GM12878 (cell line): ENCODE measurements around the gene ZNF800. TPM values are rescaled to one million over a fixed set of nuclear protein-coding genes. Genes with fewer than 3 reads are reported as not detected.

Experiments used
- ATAC-seq: fragments of 200-7000 bp; cut with Tn5 transposase; 3 replicates; pipeline ENCODE4 v1.9.1; 2020; ENCODE audit warnings: mild to moderate bottlenecking, moderate library complexity
- BruUV-seq: library from RNA; stranded (reverse); fragments of 400-500 nt; replicated peaks from 2 replicates; lab custom pipeline; 2021; lab: Mats Ljungman, UMichigan
- CTCF ChIA-PET: fragments of 300-600 bp; sonication (Branson Sonifier 250); formaldehyde crosslinking; extraction: SDS; loops from one replicate; lab custom pipeline; 2021; ENCODE audit warnings: inconsistent platforms; lab: Yijun Ruan, JAX
- POLR2A ChIA-PET: fragments of 350-600 bp; formaldehyde crosslinking; extraction: SDS; loops from one replicate; lab custom pipeline; 2021; ENCODE audit warnings: inconsistent platforms; lab: Charles Lee
- RAD21 ChIA-PET: fragments of 300-600 bp; sonication (Branson Sonifier 250); formaldehyde crosslinking; loops from one replicate; lab custom pipeline; 2023; ENCODE audit warnings: antibody characterized with exemption; ENCODE audit not compliant: unreplicated experiment; lab: Charles Lee
- SMC1A ChIA-PET: fragments of 300-600 bp; sonication (Branson Sonifier 250); formaldehyde crosslinking; loops from one replicate; lab custom pipeline; 2023; ENCODE audit not compliant: unreplicated experiment, uncharacterized antibody; lab: Charles Lee
- DNase-seq: peaks from one replicate; pipeline ENCODE4 v3.0.0-alpha.2; 2011; ENCODE audit warnings: low read depth, low spot score
- FAIRE-seq: peaks from 3 replicates; lab custom pipeline; 2011; peaks lifted over from hg19 to GRCh38; lab: Jason Lieb, UNC
- H2AFZ ChIP-seq: 2 replicates; pipeline ENCODE4 v1.6.0; 2011; ENCODE audit warnings: low read depth, low read length, control low read depth; ENCODE audit not compliant: control insufficient read depth
- H3K27ac ChIP-seq: 2 replicates; pipeline ENCODE4 v1.5.1; 2011; ENCODE audit warnings: control low read depth; ENCODE audit not compliant: control insufficient read depth, insufficient read depth
- H3K27me3 ChIP-seq, 2 experiments: replicated peaks in 1 of 2; 2 replicates each; pipeline versions ENCODE4 v1.6.0 to v1.6.1; 2011; ENCODE audit warnings: low read length in 1 of 2; ENCODE audit not compliant: control insufficient read depth in 2 of 2, insufficient read depth in 2 of 2
- H3K36me3 ChIP-seq, 2 experiments: 2 replicates each; pipeline ENCODE4 v1.5.1; 2011; ENCODE audit warnings: low read length in 1 of 2; ENCODE audit not compliant: control insufficient read depth in 2 of 2, insufficient read depth in 2 of 2
- H3K4me1 ChIP-seq: 2 replicates; pipeline ENCODE4 v1.6.1; 2011; ENCODE audit warnings: mild to moderate bottlenecking, low read length, moderate library complexity, mixed read lengths; ENCODE audit not compliant: control insufficient read depth, insufficient read depth
- H3K4me2 ChIP-seq: 2 replicates; pipeline ENCODE4 v1.6.0; 2011; ENCODE audit warnings: control low read depth; ENCODE audit not compliant: control insufficient read depth, insufficient read depth
- H3K4me3 ChIP-seq: fragments of 200-600 bp; sonication (generic); 2 replicates; pipeline ENCODE4 v1.5.1; 2016
- H3K79me2 ChIP-seq: 2 replicates; pipeline ENCODE4 v1.6.0; 2011; ENCODE audit warnings: low read length; ENCODE audit not compliant: control insufficient read depth, insufficient read depth
- H3K9ac ChIP-seq: 2 replicates; pipeline ENCODE4 v1.8.0; 2011; ENCODE audit warnings: low read length, control low read depth, mixed read lengths; ENCODE audit not compliant: control insufficient read depth, insufficient read depth
- H3K9me3 ChIP-seq: replicated peaks from 3 replicates; pipeline ENCODE4 v1.5.1; 2011; ENCODE audit warnings: mild to moderate bottlenecking, low read length; ENCODE audit not compliant: control insufficient read depth, insufficient read depth
- H4K20me1 ChIP-seq: 2 replicates; pipeline ENCODE4 v1.6.0; 2011; ENCODE audit not compliant: control insufficient read depth, insufficient read depth
- ATF7 ChIP-seq: fragments of 450-650 bp; IDR thresholded peaks from 2 replicates; pipeline ENCODE4 v1.6.1; 2016; ENCODE audit warnings: low read depth, mild to moderate bottlenecking
- CBFB ChIP-seq: IDR thresholded peaks from 2 replicates; pipeline ENCODE4 v1.6.1; 2016; ENCODE audit warnings: antibody characterized with exemption, low read depth
- HDAC6 ChIP-seq: fragments of 200-600 bp; sonication (generic); IDR thresholded peaks from one replicate; pipeline ENCODE4 v1.8.0; 2017; ENCODE audit warnings: antibody characterized with exemption; ENCODE audit not compliant: unreplicated experiment
- JUNB ChIP-seq: IDR thresholded peaks from 2 replicates; pipeline ENCODE4 v1.6.1; 2016; ENCODE audit warnings: antibody characterized with exemption, mild to moderate bottlenecking
- MYB ChIP-seq: fragments of 150-350 bp; IDR thresholded peaks from 2 replicates; pipeline ENCODE4 v1.6.1; 2014; ENCODE audit warnings: mild to moderate bottlenecking, low read depth, low read length, borderline replicate concordance
- POLR2A ChIP-seq: IDR thresholded peaks from 2 replicates; pipeline ENCODE4 v1.6.1; 2011; ENCODE audit warnings: low read depth, mild to moderate bottlenecking, low read length
- SIX5 ChIP-seq: IDR thresholded peaks from 2 replicates; pipeline ENCODE4 v1.6.1; 2011; ENCODE audit warnings: mild to moderate bottlenecking, low read depth, low read length, moderate library complexity; ENCODE audit not compliant: severe bottlenecking
- SREBF1 ChIP-seq: IDR thresholded peaks from 2 replicates; pipeline ENCODE4 v1.6.1; 2012; ENCODE audit warnings: mild to moderate bottlenecking, low read length
- STAT3 ChIP-seq: IDR thresholded peaks from 2 replicates; pipeline ENCODE4 v1.6.1; 2011; ENCODE audit warnings: low read depth, low read length, improper control_type of control experiment
- USF2 ChIP-seq: IDR thresholded peaks from 2 replicates; pipeline ENCODE4 v1.6.1; 2011; ENCODE audit warnings: low read depth, low read length, improper control_type of control experiment, borderline replicate concordance
- ZNF207 ChIP-seq: fragments of 450-650 bp; IDR thresholded peaks from 2 replicates; pipeline ENCODE4 v1.6.1; 2014; ENCODE audit warnings: antibody characterized with exemption, mild to moderate bottlenecking, borderline replicate concordance
- WGBS: methylation state at CpG from one replicate; pipeline ENCODE4 v1.1.6; 2016; ENCODE audit warnings: low lambda C conversion rate; ENCODE audit not compliant: insufficient replicate concordance, insufficient coverage; ENCODE audit errors: missing lambda C conversion rate; 5-methylcytosine and 5-hydroxymethylcytosine counted together
- in situ Hi-C: fragments of 300-500 bp; cut with MboI; formaldehyde crosslinking; loops from 9 replicates; pipeline ENCODE4 v1.14.3; 2018; ENCODE audit warnings: mixed read lengths
- intact Hi-C: fragments of 100-400 bp; cut with micrococcal nuclease; formaldehyde crosslinking; loops from one replicate; pipeline ENCODE4 v1.14.2; 2022; ENCODE audit not compliant: unreplicated experiment
- polyA plus RNA-seq, 11 experiments: library from polyadenylated mRNA; depleted of rRNA in 4 of 11; unstranded in 6 of 11; stranded (reverse) in 5 of 11; fragments of >200 nt; fragmentation: Nextera tagmentation in 4 of 11; fragmentation: Illumina TruSeq in 1 of 11; extraction: Ambion mirVana in 4 of 11; extraction: Trizol in 1 of 11; gene quantifications; 1 replicate in 1 of 11; 2 replicates in 10 of 11; pipeline versions ENCODE4 v1.2.1 to v1.2.3, GENCODE V29; 2011 to 2016; ENCODE audit warnings: inconsistent platforms in 2 of 11, missing spikeins in 2 of 11, low read depth in 1 of 11
- total RNA-seq, 4 experiments: library from RNA; depleted of rRNA in 3 of 4; stranded (reverse); fragments of >200 nt in 3 of 4; fragmentation: Illumina TruSeq in 1 of 4; extraction: Trizol in 1 of 4; gene quantifications; 2 replicates each; pipeline versions ENCODE4 v1.2.1 to v1.2.3, GENCODE V29; 2013 to 2021

The ZNF800 gene
- total and polyA plus RNA-seq, 10 of the 15 experiments (the other 5 are each of a cell fraction or from before 2014, with no cell fraction given), result 6.8 to 33.9 (median 23.8) TPM

DNA sequence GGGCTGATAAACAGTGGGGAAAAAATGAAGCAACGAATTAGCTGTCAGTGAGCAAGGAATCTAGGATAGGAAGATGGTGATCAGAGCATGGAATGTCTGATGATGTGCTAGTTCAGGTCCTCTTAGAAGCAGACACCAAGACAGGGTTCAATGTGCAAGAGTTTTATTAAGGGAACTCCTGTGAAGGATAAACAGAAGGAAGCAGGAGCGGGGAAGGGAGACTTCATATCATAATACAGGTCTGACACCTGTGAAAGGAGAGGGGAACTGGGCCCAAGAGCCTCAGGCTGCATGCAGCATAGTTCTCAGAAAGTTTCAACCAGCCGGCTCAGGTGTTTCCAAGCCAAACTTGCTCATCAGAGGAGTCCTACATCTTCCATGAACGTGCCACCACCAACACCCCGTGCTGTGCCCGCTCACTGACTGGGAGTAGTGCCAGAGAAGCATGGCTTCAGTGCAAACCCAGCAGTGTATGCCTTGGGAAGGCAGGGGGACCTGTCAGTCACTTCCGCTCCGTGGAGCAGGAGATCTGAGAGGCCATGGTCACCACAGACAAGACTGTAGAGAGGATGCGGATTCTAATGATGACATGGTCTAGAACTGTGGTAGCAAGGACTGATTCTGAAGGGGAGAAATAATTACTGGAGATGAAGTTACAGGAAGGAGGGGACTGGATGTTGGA, 45.8 kb downstream of the ZNF800 start:
- no peaks in the 10 kb centered on the region for H3K36me3 ChIP-seq
- no peaks in the 10 kb centered on the region for H3K4me1 ChIP-seq
- H3K79me2 ChIP-seq, result no peaks in the 10 kb centered on the region
- H3K9ac ChIP-seq, result no peak overlapping the region
- DNase-seq (no peak), ATAC-seq (no peak), FAIRE-seq (no peak)
- TF ChIP-seq STAT3 (no peak), HDAC6 (no peak), CBFB (no peak), ATF7 (no peak), USF2 (no peak), ZNF207 (no peak), SREBF1 (no peak), MYB (no peak), JUNB (no peak), SIX5 (no peak), POLR2A (no peak)
- no peaks in the 10 kb centered on the region for H4K20me1 ChIP-seq
- H3K4me2 ChIP-seq, result no peak overlapping the region
- ChIA-PET SMC1A (interaction anchor here (2.8 kb wide), 1 partner anchor 101 kb away, joined by 17 read pairs; no protein-coding TSS in a partner anchor), RAD21 (interaction anchor here (1.4 to 2.1 kb wide), 3 partner anchors 97 to 863 kb away, joined by 3 to 20 read pairs (median 5); no protein-coding TSS in a partner anchor), POLR2A (no interaction called here), CTCF (interaction anchor here (1.1 to 3.8 kb wide), 5 partner anchors 10 to 101 kb away, joined by 3 to 19 read pairs (median 8); no protein-coding TSS in a partner anchor)
- BruUV-seq, result no TSS peak
- H3K9me3 ChIP-seq, result no peaks in the 10 kb centered on the region
- no peak overlapping the region for H3K4me3 ChIP-seq
- H3K27ac ChIP-seq, result no peak overlapping the region
- intact Hi-C loops (loop anchor here (2.0 to 5.0 kb wide), 2 partner anchors 100 to 166 kb away; no protein-coding TSS in a partner anchor), in situ Hi-C loops (loop anchor here (5.0 kb wide), 1 partner anchor 101 kb away; no protein-coding TSS in a partner anchor)
- H2AFZ ChIP-seq, result no peak overlapping the region
- WGBS, result 58% methylated on average over 9 of the region's 9 CpGs
- H3K27me3 ChIP-seq, result no peaks in the 10 kb centered on the region
